Measurements from ENCODE around the gene ASAP3. TPM values are rescaled to one million over a fixed set of nuclear protein-coding genes. Genes with fewer than 3 reads are reported as not detected.

The ASAP3 gene
- total RNA-seq, 4 donors from 2014 or later, result 68.7 to 130 (median 88.5) TPM

GRCh38 chr1:23403038-23403336, 81.0 kb downstream of the ASAP3 start:
- Histone ChIP-seq H3K9me3 (no peaks in the 10 kb centered on the region), H3K27me3 (no peaks in the 10 kb centered on the region), H3K4me1 (peaks cover 42% of the 10 kb centered on the region), H3K27ac (no peak overlapping the region), H3K36me3 (no peaks in the 10 kb centered on the region), H3K4me3 (no peak overlapping the region)
- DNase-seq (ENCODE audit: low spot score in 2 of 2), result no peak
- TF ChIP-seq EP300 (IDR thresholded peaks at IDR 0.05), result no peak
- no peak for TF ChIP-seq POLR2AphosphoS5 (IDR thresholded peaks at IDR 0.05)
- no peak for TF ChIP-seq POLR2A (IDR thresholded peaks at IDR 0.05)
- no peak for TF ChIP-seq CTCF (IDR thresholded peaks at IDR 0.05)
- WGBS, result 22% methylated on average over 6 of the region's 6 CpGs

- TF ChIP-seq CTCF (IDR thresholded peaks at IDR 0.05) (no peak), EP300 (IDR thresholded peaks at IDR 0.05) (no peak), POLR2A (IDR thresholded peaks at IDR 0.05) (no peak), POLR2AphosphoS5 (IDR thresholded peaks at IDR 0.05) (no peak)
- no peaks in the 10 kb centered on the region for H3K9me3 ChIP-seq
- H3K4me3 ChIP-seq, result no peak overlapping the region
- no peak for DNase-seq (ENCODE audit: low spot score in 2 of 2)
- 74% methylated on average over 11 of the region's 11 CpGs for WGBS
- H3K36me3 ChIP-seq, result peaks cover 5% of the 10 kb centered on the region
- peaks cover 42% of the 10 kb centered on the region for H3K4me1 ChIP-seq
- no peaks in the 10 kb centered on the region for H3K27me3 ChIP-seq
- no peak overlapping the region for H3K27ac ChIP-seq
Measured at GRCh38 chr1:23402286-23403037, 81.5 kb downstream of the ASAP3 start.

- WGBS, result 67% methylated on average over 6 of the region's 6 CpGs
Measured at GRCh38 chr1:23401313-23401712, 82.7 kb downstream of the ASAP3 start.

GRCh38 chr1:23400324-23401114, 83.5 kb downstream of the ASAP3 start:
- TF ChIP-seq POLR2AphosphoS5 (IDR thresholded peaks at IDR 0.05), result peak in 1 of 3 donors; percentile 22
- no peak for TF ChIP-seq EP300 (IDR thresholded peaks at IDR 0.05)
- no peak for TF ChIP-seq CTCF (IDR thresholded peaks at IDR 0.05)
- TF ChIP-seq POLR2A (IDR thresholded peaks at IDR 0.05), result no peak
- no peak overlapping the region for H3K27ac ChIP-seq
- H3K4me1 ChIP-seq, result peaks cover 42% of the 10 kb centered on the region
- no peaks in the 10 kb centered on the region for H3K9me3 ChIP-seq
- DNase-seq (ENCODE audit: low spot score in 2 of 2), result no peak
- peaks cover 9% of the 10 kb centered on the region for H3K36me3 ChIP-seq
- H3K4me3 ChIP-seq, result no peak overlapping the region
- H3K27me3 ChIP-seq, result no peaks in the 10 kb centered on the region
- WGBS, result 72% methylated on average over 5 of the region's 5 CpGs

More at GRCh38 chr1:23401313-23401712, 82.7 kb downstream of the ASAP3 start:
- DNase-seq (ENCODE audit: low spot score in 2 of 2), result no peak
- no peak overlapping the region for H3K4me3 ChIP-seq
- peaks cover 9% of the 10 kb centered on the region for H3K36me3 ChIP-seq
- H3K4me1 ChIP-seq, result peaks cover 42% of the 10 kb centered on the region
- H3K9me3 ChIP-seq, result no peaks in the 10 kb centered on the region
- H3K27me3 ChIP-seq, result no peaks in the 10 kb centered on the region
- TF ChIP-seq EP300 (IDR thresholded peaks at IDR 0.05), result no peak
- TF ChIP-seq POLR2A (IDR thresholded peaks at IDR 0.05), result no peak
- no peak for TF ChIP-seq POLR2AphosphoS5 (IDR thresholded peaks at IDR 0.05)
- TF ChIP-seq CTCF (IDR thresholded peaks at IDR 0.05), result no peak
- no peak overlapping the region for H3K27ac ChIP-seq

- DNase-seq (ENCODE audit: low spot score in 2 of 2), result no peak
- H3K27ac ChIP-seq, result no peak overlapping the region
- peaks cover 11% of the 10 kb centered on the region for H3K36me3 ChIP-seq
- H3K4me3 ChIP-seq, result no peak overlapping the region
- no peaks in the 10 kb centered on the region for H3K27me3 ChIP-seq
- H3K9me3 ChIP-seq, result no peaks in the 10 kb centered on the region
- no peak for TF ChIP-seq CTCF (IDR thresholded peaks at IDR 0.05)
- TF ChIP-seq EP300 (IDR thresholded peaks at IDR 0.05), result no peak
- no peak for TF ChIP-seq POLR2AphosphoS5 (IDR thresholded peaks at IDR 0.05)
- no peak for TF ChIP-seq POLR2A (IDR thresholded peaks at IDR 0.05)
- 97% methylated on average over 1 of the region's 1 CpG for WGBS
- H3K4me1 ChIP-seq, result peaks cover 43% of the 10 kb centered on the region
Measured at GRCh38 chr1:23399229-23399628, 84.8 kb downstream of the ASAP3 start.
